ENCODE results near the gene UNC93A.
"Not testable (repeated sequence)": the region's sequence is repeated elsewhere in the genome, so short reads cannot be mapped to it uniquely, and the experiment has no call there.

UNC93A gene

DNA sequence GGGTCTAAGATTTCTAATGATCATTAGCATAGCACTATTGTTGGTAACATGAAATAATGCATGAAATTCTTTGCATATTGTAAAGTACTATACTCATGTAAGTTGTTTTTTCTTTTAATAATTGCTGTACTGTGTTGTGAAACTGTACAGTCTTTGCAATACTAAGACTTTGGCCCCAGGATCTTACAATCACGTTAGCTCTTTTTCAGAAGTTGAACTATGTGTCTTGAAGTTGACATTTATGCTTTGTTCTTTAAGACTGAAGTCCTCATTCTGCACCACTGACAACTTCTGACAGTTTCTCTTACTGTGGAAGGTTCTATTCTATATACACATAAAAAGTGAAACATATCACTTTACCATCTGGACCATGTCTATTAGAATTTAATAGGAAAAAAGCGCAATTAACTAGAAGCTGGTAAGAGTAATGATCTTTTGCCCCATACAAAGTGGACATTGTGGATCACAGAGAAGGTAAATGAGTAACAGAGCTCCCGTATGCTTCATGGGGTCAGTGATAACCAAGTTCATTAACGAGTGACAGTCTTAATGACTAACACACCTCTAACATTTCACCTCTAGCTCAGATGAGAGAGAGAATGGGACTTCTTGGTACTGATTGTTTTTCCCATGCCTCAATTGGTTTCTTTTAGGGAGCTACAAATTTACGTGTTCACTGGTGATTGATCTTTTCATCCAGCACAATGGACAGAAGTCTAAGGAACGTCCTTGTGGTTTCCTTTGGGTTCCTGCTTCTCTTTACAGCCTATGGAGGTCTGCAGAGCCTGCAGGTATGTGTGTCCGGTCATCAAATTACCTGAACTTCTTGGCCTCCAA lies at the start of gene UNC93A:
UNC93A (plus strand) TSS at position 530 of the 837 bp plus-strand sequence; CDS start at position 705, 175 bp downstream.
- DNase-seq: no peak

DNA sequence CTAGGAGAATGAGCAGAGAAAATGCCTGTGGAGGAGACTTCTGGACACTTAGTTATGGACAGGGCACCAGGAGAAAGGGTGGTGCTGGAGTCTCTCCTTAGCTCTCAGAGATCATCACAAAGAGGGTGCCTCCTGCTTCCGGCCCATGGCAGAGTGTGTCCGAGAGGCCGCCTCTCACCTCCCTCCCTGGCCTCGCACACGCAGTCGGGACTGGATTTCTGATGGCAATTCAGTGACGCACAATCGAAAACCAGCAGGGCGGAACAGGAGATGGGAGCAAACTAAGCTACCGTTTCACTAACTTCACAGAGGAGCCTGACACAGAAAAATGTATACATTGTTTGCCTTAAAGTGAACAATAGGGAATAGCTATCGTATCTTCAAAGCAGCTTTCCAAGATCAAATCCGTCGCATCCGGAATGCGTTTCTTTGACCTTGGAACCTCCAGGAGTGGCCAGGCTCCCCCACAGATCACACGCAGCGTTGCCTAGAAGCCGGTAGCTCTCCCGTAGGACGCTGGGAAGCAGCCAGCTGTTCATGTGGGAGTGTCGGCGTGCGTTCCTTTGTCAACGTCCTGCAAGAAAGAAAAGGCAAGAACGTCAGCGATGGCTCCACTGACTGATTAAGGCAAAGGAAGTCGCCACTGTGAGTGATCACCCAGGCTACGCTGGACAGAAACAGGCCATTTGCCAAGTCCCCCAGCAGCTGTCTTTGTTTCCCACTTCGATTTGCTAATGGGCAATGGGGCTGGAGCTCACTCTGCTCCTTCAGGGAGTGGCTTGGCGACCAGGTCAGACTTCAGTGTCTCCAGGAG lies 49.6 kb upstream of the UNC93A start:
- not testable (repeated sequence) for DNase-seq

DNA sequence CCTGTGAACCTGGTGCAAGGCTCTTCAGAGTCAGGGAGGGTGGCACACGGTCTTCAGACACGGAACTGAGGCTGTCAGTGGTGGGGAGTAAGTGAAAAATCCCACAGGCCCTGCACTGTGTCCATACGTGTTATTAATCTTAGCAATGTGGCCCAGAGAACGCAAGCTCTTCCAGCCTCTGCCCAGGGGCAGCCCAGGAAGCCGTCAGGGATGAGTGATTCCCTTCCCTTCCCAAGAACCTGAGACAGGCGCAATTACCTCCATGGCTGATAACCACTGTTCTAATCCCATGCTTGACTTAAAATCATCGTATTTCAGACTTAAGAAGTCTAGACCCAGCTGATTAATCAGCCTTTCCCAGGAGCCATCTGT lies 49.0 kb upstream of the UNC93A start:
- not testable (repeated sequence) for DNase-seq

DNA sequence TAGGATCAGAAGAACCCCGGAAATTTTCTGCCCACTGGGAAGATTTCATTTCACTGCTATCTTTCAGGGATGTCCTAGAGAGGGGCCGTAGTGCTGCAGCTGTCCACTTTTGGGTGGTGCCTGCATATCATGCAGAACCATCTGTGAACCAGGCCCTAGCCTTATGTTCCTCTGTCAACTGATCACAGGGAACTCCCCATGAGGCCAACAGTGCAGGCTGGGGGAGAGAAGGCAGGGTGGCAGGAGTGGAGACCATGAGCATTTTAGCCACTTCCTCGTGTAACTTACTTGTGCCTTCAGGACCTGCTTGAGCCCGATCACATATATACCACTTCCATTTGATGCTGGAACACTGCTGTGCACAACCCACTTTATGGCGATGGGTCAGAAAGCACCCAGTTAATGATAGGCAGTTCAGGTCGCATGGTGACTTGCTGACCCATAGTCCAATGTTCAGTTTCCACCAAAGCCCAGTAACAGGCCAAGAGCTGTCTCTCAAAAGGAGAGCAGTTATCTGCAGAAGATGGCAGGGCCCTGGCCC lies 48.5 kb upstream of the UNC93A start:
- DNase-seq: not testable (repeated sequence)

DNA sequence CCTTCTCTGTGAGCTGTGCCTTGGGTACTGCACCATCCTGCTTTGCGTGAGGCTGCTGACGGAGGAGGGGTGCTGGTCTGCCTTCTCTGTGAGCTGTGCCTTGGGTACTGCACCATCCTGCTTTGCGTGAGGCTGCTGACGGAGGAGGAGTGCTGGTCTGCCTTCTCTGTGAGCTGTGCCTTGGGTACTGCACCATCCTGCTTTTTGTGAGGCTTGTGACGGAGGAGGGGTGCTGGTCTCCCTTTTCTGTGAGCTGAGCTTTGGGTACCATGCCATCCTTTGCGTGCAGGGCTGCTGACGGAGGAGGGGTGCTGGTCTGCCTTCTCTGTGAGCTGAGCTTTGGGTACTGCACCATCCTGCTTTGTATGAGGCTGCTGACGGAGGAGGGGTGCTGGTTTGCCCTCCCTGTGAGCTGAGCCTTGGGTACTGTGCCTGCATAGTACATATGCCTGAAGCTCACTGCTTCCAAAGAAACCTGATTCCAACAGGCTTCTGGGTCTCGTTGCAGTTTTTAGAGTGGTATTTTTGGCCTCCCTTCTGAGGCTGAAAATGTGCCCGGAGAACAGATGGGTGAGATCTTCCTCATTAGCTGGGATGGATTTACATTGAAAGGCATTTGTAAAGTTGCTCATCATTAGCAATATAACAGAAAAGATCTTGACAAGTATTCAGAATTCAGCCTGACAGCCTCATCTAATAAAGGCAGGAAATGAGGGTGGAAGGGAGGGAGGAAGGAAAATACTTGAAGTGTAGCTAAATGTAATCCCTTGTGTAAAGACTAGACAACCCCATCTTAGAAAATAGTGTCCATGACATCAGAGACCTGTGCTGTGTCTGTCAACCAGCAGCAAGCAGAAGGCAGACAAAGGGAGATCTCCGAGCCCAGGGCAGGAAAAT lies 46.8 kb upstream of the UNC93A start:
- no peak for DNase-seq

DNA sequence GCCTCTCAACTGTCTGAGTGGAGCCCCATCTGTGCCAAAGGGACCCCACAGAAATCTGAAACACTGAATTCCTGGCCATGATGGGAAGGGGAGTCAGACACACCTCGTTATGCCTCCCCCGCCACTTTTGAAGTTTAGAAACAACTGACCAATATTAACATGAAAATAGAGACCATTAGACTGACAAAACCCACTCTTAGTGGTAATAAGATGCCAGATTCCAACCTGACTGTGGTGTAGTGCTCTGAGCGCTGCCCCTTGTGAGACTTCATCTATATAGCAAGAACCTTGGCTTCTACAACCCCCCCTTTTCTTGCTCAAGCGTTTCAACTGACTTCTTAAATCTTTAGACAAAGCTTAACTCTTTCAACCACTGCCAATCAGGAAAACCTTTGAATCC lies 46.1 kb upstream of the UNC93A start:
- DNase-seq: no peak

DNA sequence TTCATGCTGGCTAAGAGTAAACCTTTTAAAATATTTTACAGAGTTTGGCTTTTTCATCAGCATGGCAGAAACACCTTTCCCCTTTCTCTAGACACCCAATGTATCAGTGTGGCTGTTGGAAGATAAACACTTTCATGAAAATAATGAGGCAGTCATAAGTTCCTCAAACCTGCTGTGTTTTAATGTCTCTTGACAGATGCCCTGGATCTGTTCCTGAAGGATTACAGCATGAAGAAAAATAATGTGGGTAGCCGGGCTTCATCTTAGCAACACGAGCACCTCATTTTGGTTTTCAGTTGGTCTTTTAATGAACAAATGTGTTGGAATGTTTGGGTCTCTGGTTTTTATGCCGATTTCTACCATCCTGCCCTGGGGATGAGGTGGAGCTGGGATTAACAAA lies 45.5 kb upstream of the UNC93A start:
- no peak for DNase-seq

DNA sequence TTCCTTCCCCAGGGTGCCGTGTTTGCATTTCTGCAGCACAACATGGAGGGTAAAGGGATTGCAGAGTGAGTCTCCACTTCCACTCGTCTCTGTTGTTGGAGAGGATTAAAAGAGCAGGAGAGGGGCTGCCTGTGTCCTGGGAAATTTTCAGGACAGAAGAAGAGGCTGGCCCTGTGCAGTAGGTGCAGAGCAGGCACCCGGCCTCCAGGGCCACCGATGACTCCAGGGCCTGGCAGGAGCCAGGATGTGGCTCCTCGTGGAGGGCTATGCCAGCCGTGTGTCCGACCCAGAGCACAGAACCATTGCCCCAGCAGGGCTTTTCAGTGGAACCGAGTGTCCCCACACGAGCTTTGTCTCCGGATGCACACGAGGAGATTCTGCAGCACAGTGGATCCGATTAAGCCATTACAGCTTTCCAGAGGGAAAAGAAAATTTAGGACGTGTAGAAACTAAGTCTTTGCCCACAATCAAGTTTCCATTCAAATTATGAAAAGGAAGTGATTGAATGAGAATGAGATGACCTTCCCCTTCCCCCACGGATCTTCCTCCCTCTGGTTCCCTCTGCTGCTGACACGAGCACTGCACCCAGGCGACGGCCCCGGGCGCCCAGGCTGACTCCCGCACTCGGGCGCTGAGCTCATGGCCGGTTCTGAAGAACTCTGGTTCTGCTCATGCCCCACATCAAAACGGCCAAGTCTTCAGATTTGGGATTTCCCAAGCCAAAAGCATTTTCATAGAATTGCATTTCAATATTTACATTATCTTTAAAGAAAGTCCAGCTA lies 43.1 kb upstream of the UNC93A start:
- DNase-seq: no peak

DNA sequence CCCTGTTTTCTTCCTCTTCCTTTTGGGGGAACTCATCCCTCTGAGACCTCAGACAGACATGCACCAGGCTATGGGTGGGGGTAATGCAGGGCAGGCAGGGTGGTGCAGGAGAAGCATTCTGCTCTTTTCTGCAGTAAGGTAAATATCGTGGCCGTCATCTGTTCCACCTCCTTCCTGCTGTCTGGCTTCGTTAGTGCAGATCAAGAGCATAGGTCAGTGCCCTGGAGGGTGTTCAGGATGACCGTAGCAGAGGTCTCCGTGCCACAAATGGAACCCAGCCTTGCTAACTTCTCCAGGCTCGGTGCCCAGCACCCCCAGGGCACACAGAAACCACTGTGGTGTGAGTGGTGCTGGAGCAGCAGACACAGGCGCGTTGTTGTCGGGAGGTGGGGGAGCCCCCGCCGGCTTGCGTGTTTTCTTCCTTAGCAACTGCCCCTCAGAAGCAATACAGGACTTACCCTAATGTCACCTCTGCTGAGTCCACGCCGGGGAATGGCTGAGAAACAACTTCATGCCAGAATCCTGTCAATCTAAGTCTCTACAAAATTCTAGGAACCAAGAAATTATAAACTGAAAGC lies 42.1 kb upstream of the UNC93A start:
- not testable (repeated sequence) for DNase-seq

DNA sequence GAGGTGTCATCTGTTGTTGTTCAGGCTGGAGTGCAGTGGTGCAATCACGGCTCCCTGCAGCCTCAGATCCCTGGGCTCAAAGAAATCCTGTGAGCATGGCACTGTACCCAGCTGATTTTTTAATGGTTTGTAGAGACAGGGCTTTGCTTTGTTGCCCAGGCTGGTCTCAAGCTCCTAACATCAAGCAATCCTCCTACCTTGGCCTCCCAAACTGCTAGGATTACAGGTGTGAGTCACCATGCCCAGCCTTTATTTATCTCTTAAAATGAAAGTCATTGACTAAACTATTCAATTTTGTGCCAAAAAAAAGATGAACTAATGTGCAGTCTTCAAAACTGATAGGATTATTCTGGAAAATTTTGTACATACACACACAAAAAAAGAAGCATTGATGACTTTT lies 38.8 kb upstream of the UNC93A start:
- no peak for DNase-seq

DNA sequence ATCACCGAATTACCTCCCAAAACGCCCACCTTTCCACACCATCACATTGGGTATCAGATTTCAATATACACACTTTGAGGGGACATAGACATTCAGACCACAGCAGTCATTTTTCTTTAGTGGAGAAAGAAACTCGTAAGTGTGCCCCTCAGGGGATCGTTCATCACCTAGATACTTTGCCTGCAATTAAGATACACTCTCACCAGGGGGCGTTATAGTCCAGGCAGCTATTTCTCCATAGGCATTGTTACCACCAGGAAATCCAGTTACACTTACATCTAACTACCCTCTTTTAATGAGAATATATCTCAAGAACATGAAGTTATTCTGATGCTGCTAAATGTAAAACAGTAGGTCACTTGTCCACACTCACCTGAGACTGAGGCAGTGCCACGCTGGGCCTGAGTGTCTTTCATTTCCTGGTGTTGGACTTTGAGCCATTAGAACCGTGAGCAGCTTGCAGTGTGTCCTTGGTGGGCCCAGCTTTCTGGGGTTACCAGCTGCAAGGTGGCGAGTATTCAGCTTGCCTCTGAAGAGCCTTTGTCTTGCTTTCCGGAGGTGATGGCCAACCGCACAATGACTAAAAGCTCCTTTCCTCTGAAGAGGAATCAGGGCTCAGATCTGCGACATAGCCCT lies 35.1 kb upstream of the UNC93A start:
- DNase-seq: no peak

DNA sequence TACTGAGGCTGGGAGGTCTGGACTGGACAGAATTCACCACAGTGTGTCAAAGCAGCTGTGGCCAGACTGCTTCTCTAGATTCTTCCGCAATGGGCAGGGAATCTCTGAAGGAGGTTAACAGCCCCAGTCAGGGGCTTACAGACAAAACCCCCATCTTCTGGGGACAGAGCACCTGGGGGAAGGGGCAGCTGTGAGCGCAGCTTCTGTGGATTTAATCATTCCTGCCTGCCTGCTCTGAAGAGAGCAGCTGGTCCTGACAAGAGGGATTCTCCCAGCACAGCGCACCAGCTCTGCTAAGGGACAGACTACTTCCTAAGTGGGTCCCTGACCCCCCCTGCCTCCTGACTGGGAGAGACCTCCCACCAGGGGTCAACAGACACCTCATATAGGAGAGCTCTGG lies 32.5 kb upstream of the UNC93A start:
- DNase-seq: no peak

DNA sequence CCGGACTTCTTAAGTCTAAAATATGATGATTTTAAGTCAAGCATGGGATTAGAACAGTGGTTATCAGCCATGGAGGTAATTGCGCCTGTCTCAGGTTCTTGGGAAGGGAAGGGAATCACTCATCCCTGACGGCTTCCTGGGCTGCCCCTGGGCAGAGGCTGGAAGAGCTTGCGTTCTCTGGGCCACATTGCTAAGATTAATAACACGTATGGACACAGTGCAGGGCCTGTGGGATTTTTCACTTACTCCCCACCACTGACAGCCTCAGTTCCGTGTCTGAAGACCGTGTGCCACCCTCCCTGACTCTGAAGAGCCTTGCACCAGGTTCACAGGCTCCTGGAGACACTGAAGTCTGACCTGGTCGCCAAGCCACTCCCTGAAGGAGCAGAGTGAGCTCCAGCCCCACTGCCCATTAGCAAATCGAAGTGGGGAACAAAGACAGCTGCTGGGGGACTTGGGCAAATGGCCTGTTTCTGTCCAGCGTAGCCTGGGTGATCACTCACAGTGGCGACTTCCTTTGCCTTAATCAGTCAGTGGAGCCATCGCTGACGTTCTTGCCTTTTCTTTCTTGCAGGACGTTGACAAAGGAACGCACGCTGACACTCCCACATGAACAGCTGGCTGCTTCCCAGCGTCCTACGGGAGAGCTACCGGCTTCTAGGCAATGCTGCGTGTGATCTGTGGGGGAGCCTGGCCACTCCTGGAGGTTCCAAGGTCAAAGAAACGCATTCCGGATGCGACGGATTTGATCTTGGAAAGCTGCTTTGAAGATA lies 24.9 kb upstream of the UNC93A start:
- not testable (repeated sequence) for DNase-seq

DNA sequence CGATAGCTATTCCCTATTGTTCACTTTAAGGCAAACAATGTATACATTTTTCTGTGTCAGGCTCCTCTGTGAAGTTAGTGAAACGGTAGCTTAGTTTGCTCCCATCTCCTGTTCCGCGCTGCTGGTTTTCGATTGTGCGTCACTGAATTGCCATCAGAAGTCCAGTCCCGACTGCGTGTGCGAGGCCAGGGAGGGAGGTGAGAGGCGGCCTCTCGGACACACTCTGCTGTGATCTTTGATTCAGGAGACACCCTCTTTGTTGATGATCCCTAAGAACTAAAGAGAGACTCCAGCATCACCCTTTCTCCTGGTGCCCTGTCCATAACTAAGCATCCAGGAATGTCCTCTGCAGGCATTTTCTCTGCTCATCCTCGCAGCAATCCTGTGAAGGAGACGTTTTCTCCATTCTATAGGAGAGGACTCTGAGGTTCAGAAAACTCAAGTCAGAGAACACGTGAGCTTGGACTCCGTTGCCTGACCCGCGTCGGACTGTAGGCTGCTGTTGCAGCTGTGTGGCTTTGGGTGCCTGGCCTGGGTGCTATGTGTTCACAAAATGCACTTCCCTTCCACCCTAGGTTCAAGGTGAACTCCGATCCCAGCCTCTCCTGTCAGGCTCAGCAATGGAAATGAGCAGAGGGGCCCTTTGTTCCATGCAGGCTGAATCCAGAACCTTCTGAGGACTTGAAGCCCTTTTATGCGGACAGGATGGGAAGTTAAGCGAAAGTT lies 24.1 kb upstream of the UNC93A start:
- DNase-seq: no peak

DNA sequence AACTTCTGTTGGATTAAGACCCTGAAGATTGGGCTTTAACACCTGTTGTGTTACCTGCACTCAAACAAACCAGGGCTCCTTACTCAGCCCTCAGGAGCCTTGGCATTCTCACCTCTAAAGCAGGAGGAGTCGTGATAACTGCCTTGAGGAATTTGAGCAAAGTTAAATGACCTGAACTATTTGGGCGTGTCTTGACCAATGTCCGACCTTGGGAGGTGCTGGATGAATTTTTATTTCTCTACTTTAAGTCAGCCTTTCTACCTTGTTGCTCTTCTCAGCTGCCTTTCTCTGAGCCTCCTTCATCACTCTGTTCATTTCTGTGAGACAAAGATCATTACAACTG lies 23.6 kb upstream of the UNC93A start:
- DNase-seq: not testable (repeated sequence)

DNA sequence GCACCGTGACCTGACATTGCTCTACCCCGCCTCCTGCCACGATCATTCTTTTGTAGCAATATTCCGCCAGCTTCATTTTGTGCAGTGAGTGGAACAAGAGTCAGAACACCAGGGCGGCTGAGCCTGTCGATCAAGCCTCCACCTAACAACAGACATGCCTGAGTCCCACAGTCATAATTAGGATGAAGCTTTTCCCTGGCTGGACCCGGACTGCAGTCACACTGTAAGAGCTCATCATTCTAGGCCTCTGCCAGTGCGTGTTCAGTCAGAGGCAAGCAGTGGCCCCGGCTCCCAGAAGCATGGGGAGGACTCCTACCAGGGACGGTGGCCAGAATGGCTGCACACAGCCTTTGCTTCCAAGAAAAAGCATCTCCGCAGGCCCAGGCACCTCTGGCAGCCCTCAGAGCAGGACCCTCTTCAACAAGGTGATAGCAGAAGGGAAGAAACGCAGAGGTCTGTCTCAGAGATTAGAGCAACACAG lies 23.2 kb upstream of the UNC93A start:
- no peak for DNase-seq

DNA sequence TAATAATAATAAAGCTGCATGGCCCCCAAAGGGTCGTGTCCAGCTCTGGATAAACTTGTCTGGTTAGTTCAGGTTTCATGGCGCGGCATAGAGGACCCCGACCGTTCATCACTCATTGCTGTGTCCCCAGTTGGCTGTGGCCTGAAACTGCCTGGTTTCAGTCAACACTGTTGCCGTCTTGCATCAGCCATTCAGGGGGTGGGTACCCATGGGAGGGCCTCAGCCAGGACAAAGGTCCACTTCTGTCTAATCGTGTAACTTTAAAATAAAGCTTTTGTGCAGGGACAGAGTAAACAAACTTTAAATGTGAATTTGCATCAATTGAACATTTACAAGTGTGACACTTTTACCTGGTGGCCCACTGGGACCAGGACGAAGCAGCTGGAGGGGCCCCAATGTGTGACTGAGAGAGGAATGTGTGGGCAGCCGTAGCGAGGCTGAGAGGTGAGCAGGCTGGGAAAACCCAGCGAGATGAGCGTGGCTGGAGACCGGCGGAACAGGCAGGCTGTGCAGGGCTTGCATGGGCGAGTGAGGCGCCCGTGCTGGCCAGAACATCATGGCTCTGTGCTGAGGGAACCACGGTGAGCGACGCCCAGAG lies 22.3 kb upstream of the UNC93A start:
- no peak for DNase-seq

DNA sequence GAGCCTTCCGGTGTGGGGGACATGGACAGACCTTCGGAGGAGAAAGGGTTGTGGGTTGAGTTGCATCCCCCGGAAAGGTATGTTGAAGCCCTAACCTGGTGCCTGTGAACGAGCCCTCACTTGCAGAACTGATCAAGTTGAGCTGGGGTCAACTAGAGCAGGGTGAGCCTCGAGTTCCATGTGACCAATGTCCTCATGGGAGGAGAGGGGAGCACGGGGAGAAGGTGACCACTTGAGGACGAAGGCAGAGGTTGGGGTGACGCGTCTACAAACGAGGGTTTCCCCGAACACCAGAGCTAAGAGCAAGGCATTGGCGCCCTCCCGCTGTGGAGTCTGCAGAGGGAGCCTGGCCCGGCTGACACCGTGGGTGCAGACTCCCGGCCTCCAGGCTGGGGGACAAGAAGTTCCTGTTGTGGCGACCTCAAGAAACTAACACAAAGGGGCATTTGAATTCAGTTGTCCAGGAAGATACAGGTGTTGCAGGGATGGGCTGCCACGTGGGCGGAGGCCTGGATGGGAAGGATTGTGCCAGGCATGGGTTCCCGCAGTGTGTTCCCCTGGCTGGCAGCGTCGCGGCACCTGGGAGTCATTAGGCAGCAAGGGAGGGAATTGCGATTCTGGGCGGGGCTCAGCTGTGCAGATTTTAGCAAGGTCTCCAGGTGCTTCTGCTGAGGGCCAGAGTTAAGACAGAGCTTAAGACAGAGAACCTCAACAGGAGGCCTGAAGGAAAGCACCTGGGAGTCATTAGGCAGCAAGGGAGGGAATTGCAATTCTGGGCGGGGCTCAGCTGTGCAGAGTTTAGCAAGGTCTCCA lies 20.4 kb upstream of the UNC93A start:
- DNase-seq: no peak

All from Kasumi-1 (cell line).